Regular cardiac myocyte (primary cell): ENCODE measurements around the gene PPIL3. TPM values are rescaled to one million over a fixed set of nuclear protein-coding genes. Genes with fewer than 3 reads are reported as not detected.

ENCODE experiments used
- total RNA-seq: library from RNA; depleted of rRNA; stranded (reverse); fragments of >200 nt; gene quantifications from 2 replicates; pipeline ENCODE4 v1.2.3, GENCODE V29; 2014

The PPIL3 gene
- total RNA-seq: 49.0 and 56.0 TPM in 2 replicates

DNA sequence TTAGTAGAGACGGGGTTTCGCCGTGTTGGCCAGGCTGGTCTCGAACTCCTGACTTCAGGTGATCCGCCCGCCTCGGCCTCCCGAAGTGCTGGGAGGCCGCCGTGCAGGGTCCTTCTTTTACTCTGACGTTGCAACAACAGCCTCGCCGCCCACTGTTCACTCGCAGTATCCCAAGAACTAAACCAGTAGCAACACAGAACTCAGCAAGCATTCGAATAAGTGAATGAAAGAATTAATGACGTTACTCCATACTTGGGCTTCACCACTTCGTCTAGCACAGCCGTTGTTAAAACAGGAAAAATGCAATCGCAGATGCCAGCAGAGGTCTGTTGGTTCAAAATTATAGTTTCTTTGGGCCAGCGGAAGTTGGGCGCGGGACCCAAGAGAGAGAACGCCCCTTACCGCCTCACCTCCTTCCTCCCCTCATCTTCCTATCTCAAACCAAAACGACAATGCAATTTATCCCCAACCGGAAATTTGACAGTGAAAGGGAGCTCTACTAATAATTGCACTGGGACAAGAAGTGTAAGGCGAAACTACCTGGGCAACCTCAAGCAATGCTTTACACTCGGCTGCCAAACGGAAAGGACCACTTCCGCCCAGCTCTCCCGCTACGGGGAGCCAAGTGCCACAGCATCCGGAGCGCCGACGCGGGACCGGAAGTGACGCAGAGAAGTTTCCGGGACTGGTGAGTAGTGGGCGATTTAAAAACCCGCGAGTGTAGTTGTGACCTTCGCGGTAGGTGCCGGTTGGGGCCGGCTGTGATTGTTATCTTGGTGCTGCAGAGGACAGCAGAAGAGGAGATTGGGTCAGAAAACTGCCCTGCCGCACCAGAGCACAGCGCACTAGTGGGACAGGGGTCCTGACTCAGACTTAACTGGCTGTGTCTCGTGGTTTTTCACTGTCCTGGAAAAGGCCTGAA is at the start of gene PPIL3, which contains the start of gene NIF3L1:
Gene PPIL3, minus strand, starts transcription at position 374 of the 922 bp plus-strand sequence. CDS start 1,462 bp downstream, outside the sequence.
Gene NIF3L1, plus strand, starts transcription at position 668 of the 922 bp plus-strand sequence. CDS start 2,573 bp downstream, outside the sequence.

GRCh38 chr2:200864176-200865034 is 24.5 kb downstream of the PPIL3 start, which contains the start of gene CLK1:
Gene CLK1 (minus strand): TSS chr2:200864658. CDS start chr2:200861862, 2,796 bp downstream.

Other genes with a start within 250 kb of the PPIL3 start
- gene BZW1, start 77.2 kb downstream of the PPIL3 start, total RNA-seq: 656 and 1,039 TPM in 2 replicates
- gene CLK1, start 24.4 kb downstream of the PPIL3 start, total RNA-seq: 47.4 and 88.5 TPM in 2 replicates
- 25.4 and 38.0 TPM in 2 replicates for gene NIF3L1, start 294 bp upstream of the PPIL3 start, total RNA-seq
- gene ORC2, start 74.6 kb upstream of the PPIL3 start, total RNA-seq: 14.1 and 20.7 TPM in 2 replicates
- gene HYCC2, start 182.6 kb upstream of the PPIL3 start, total RNA-seq: 9.8 and 11.6 TPM in 2 replicates
- 83.7 and 113 TPM in 2 replicates for gene NDUFB3, start 182.9 kb upstream of the PPIL3 start, total RNA-seq
- gene CFLAR, start 227.1 kb upstream of the PPIL3 start, total RNA-seq: 79.4 and 179 TPM in 2 replicates